22Rv1 (cell line): ENCODE data around the gene TLE3.

Experiments used
- H3K27ac ChIP-seq: fragments of 450-650 bp; 2 replicates; pipeline ENCODE4 v1.5.1; 2017
- ZFX ChIP-seq: fragments of 450-650 bp; IDR thresholded peaks from 2 replicates; pipeline ENCODE4 v1.6.1; 2017; ENCODE audit warnings: antibody characterized with exemption, borderline replicate concordance
- TF ChIP-seq, protein P1 (sequence below): fragments of 450-650 bp; IDR thresholded peaks from 2 replicates; pipeline ENCODE4 v1.5.1; 2017; ENCODE audit warnings: mild to moderate bottlenecking

The TLE3 gene

DNA sequence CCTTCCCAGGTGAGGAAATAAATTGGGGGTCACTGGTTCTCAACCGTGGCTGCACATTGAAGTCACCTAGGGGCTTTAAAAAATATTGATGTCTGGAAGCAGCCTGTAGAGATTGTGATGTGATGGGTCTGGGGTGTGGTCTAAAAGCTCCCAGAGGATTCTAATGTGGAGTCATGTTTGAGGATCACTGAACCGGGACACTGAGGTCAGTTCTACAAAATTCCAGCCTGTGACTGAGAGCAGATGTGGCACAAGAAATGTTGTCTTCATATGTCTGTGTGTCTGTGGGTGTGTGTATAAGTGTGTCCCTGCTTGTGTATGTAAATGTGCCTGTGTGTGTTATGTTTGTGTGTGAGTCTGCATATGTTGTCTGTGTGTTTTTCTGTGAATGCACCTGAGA lies 79.9 kb downstream of the TLE3 start:
- no peak for TF ChIP-seq ZFX
- TF ChIP-seq, protein P1, sequence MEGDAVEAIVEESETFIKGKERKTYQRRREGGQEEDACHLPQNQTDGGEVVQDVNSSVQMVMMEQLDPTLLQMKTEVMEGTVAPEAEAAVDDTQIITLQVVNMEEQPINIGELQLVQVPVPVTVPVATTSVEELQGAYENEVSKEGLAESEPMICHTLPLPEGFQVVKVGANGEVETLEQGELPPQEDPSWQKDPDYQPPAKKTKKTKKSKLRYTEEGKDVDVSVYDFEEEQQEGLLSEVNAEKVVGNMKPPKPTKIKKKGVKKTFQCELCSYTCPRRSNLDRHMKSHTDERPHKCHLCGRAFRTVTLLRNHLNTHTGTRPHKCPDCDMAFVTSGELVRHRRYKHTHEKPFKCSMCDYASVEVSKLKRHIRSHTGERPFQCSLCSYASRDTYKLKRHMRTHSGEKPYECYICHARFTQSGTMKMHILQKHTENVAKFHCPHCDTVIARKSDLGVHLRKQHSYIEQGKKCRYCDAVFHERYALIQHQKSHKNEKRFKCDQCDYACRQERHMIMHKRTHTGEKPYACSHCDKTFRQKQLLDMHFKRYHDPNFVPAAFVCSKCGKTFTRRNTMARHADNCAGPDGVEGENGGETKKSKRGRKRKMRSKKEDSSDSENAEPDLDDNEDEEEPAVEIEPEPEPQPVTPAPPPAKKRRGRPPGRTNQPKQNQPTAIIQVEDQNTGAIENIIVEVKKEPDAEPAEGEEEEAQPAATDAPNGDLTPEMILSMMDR = no peak
- H3K27ac ChIP-seq = no peak overlapping the region

DNA sequence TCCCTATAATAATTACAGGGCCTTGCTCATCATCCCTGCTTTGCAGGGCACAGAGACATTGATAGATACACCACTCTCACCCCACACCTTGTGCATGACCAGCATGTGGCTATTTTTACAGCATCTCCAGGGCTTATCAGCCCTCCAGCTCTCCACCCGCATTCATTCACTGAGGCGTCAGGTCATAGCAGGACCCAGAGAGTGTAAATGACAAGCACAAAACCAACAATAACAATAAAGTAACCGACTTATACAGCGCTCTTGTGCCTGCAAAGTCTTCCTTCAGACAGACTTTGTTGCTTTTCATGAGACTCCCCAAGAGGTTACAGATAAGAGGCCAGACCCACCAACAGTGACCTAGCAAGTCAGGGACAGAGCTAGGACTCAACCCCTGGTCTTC lies 80.7 kb downstream of the TLE3 start:
- TF ChIP-seq ZFX = no peak
- TF ChIP-seq, protein P1 = no peak
- no peak overlapping the region for H3K27ac ChIP-seq

DNA sequence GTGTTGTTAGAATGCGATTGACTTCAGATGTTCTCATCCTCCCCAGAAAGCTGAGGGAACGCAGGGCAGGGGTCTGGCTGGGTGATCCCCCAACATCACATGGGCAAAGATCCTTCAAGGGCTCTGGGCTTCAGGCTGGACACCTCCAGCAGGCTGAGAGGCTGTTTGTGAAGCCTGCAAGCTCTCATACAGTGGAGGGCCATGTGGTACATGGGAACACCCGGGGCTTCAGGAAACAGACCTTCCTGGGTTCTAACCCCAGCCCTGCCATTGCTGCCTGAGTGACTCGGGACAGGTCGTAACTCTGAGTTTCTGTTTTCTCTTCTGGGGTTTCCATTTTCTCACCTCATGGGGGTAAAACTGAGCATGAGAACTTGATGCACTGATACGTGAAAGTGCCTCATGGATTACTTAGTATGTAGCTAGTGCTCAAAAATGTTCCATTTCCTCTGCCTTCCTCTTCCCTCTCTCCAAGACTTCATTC lies 81.2 kb downstream of the TLE3 start:
- no peak overlapping the region for H3K27ac ChIP-seq
- TF ChIP-seq ZFX = no peak
- TF ChIP-seq, protein P1 = no peak

DNA sequence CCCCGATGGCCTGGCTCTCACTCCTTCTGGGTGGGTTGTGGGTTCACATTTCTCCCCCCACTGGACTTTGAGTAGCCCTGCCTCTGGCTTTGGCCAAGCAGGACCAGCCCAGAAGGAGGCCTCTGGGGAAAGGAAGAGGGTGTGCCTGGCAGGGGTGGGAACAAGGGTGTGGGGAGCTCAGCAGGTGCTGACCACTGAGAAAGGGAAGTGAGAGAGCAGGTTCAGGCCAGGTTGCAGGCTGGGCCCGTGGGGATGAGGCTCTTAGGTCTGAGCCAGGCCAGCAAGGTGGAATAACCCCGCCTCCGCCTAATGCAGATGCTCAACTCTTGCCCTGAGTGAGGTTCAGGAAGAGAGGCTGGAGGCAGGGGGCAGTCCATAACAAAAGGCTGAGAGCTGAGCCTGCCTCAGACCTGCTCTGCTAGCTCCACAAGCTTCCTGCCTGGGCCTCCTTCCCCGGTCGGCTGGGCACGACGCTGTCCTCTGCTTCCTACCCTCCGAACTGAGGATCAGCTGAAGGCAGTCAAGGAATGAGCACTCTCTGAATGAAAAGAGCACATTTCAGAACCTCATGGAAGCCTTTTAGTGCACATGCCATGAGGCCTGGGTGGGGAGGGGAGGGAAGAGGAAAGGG lies 82.7 kb downstream of the TLE3 start:
- no peak for TF ChIP-seq ZFX
- TF ChIP-seq, protein P1 = no peak
- H3K27ac ChIP-seq = no peak overlapping the region

DNA sequence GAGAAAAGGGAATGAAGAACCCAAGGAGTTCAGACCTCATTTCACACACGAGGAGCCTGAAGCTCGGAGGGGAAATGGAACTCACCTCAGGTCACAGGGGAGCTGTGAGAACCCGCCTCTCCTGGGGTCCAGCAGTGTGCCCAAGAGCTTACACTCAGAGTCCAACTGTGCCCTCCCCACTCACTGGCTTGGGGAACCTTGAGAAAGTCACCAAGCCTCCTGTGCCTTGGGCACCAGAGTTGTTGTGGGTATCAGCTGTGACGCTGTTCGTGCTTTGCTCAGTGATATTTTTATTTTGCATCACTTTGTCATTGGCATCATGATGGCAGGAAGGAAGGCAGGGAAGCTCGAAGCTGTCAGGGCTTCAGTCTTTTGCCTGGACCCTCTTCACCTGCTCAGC lies 83.4 kb downstream of the TLE3 start:
- no peak overlapping the region for H3K27ac ChIP-seq
- TF ChIP-seq, protein P1 = no peak
- no peak for TF ChIP-seq ZFX

DNA sequence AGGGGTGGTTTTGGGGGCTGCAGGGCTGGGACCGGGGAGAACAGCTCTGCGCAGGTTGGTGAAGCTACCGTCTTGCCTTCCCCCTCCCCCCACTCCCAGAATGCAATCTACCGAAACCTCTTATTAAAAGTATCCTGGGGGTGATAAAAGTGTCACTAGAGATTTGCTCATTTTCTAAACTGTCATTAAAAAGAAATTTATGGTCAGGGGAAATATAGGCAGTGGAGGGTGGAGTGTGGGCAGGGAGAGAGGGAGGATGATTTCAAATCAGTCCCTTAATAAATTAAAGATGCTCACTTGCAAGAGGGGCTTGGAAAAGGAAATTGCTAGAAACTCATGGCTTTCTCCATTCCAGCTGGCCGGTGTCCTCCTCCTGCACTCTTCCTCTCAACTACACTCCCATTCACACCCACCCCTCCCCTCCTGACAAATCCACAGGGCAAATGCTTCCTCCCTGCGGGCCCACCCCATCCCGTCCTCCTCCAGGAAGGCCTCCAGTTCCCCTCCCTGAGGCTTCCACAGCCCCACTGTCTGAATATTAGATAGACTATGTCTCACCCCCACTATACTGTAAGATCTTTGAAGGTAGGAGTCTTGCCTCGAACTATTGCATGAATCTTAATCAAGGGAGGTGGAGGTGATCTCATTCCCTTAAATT lies 83.9 kb downstream of the TLE3 start:
- no peak overlapping the region for H3K27ac ChIP-seq
- TF ChIP-seq ZFX = no peak
- TF ChIP-seq, protein P1 = no peak

DNA sequence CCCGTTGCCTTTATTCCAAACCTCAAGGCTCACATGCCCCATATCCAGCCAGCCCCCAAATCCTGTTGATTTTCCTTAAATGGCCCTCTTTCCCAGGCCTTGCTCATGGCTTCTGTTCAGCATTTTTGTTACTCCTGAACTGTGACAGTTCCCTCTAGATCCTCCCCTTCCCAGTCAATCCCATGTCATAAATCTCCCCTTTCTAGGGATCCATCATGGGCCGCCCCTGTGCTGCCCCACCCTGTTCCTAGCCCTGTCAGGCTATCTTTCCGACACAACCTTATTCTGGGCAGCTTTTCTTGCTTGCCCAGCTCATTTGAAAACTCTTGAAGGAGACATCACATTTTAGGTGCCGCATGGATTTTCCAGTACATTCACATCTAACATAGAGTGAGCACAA lies 84.8 kb downstream of the TLE3 start:
- no peak overlapping the region for H3K27ac ChIP-seq
- TF ChIP-seq, protein P1 = no peak
- TF ChIP-seq ZFX = no peak
